GM20000 (cell line): ENCODE data around the gene VIPR2.

Experiments
- DNase-seq: peaks from one replicate; pipeline ENCODE4 v3.0.0; 2012; ENCODE audit warnings: low spot score
- CTCF ChIP-seq: IDR thresholded peaks from 2 replicates; pipeline ENCODE4 v1.5.1; 2012; ENCODE audit warnings: mild to moderate bottlenecking, control low read depth; ENCODE audit errors: extremely low read depth, missing control alignments

VIPR2 gene

GRCh38 chr7:159014297-159015062, 130.2 kb downstream of the VIPR2 start:
- no peak for TF ChIP-seq CTCF

DNA sequence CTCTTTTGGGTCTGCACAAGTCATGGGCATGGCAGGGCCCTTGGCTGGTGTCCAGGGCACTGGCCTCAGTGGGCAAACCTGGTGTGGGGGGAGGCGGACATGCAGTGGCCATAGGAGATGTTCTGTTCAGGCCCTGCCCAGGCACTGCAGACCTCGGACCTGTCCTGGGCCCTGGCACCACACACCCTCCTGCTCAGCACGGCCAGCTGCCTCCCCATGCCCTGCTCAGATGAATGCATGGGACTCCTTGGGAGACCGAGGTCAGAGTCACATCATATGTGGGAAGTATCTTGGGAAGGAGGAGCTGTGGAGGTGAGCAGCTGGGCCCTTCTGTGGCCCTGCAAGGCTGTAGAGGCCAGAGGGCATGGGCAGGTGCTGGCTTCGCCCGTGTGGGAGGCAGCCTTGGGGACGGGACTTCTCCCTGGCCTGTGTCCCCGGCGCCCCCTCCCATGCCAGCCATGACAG, 130.8 kb downstream of the VIPR2 start:
- no peak for DNase-seq
- TF ChIP-seq CTCF = no peak

More at GRCh38 chr7:159014297-159015062, 130.2 kb downstream of the VIPR2 start:
- DNase-seq = no peak

DNA sequence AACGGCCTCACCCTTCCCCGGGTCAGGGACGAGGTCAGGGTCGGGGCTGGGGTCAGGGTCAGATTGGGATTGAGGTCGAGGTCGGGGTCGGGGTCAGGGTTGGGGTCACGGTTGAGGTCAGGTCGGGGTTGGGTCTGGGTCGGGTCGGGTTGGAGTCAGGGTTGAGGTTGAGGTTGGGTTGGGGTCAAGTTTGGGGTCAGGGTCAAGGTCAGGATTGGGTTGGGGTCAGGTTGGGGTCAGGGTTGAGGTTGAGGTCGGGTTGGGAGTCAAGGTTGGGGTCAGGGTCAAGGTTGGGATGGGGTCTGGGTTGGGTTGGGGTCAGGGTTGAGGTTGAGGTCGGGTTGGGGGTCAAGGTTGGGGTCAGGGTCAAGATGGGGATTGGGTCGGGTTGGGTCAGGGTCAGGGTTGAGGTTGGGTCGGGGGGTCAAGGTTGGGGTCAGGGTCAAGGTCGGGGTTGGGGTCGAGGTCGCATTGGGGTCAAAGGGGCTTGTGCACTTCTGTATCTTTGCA, 131.4 kb downstream of the VIPR2 start:
- no peak for DNase-seq
- TF ChIP-seq CTCF = no peak

GRCh38 chr7:159012353-159013069, 132.2 kb downstream of the VIPR2 start:
- no peak for TF ChIP-seq CTCF
- no peak for DNase-seq

DNA sequence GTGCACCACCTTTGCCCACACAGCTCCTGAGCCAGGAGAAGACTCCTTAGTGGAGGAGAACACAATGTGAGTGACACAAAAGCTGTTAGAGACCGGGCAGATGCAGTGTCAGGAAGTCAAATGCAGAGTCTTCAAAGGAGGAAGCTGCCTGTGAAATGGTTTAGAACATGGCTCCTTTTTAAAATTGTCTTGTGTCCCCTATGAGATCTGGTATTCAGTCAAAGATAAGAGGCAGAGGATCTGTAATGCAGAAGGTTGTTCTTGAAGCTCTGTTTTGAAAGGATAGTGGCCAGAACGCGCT, 133.0 kb downstream of the VIPR2 start:
- no peak for TF ChIP-seq CTCF

DNA sequence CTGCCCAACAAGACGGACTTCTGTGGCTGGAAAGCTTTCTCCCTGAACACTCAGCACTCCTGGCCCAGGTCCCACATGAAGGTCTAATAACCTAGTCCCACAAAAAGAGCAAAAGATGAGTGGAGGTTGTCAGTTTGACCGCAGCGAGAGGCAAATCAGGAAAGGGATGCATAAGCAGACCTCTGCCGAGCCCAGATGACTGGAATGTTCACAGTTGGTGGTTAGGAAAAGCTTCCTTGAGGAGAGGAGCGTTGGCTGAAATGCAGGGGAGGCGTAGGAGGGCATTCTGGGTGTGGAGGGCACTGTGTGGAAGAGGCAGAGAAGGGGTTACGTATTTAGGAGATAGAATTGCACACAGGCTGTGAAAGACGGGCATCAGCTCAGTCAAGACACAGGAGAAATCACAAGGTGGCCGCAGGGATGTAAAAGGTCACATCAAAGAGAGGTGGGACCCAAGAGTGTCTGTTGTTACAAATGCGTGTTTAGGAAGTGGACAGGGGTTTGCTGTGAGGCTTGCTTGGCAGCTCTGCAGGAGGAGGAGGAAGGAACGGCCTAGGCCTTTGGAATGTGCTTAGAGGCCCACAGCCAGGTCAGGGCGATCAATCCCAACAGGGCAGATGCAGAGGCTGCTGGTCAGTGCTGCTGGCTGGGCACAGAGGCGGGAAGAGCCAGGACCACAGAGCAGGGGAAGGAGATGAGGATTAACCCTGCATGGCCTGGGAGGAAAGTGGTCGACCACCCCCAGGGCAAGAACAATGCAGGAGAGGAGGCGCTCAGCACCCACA, 133.5 kb downstream of the VIPR2 start:
- no peak for TF ChIP-seq CTCF
- DNase-seq = no peak

More for the DNA sequence above, 133.0 kb downstream of the VIPR2 start:
- no peak for DNase-seq

DNA sequence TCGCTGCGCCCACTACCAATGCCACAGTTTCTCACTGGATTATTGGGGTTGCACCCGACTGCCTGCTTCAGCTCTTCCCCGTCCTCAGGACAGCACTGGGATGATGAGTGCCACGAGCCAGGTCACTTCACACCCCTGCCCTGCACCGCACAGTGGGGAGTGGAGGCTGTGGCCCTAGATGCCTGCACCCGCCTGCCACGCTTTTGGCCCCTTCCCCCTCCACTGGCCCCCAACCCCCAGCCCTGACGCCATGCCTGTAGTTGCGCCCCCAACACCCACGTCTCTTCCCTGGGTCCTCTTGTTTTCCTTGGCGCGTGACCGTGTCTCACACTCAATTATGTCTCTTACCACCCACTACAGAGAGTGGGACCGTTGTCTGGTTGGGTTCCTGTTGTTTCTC, 134.3 kb downstream of the VIPR2 start:
- no peak for TF ChIP-seq CTCF
- DNase-seq = no peak
